ENCODE measurements around the gene GTF2A1L.
"Not testable (repeated sequence)": the region's sequence is repeated elsewhere in the genome, so short reads cannot be mapped to it uniquely, and the experiment has no call there.

Gene GTF2A1L, protein sequence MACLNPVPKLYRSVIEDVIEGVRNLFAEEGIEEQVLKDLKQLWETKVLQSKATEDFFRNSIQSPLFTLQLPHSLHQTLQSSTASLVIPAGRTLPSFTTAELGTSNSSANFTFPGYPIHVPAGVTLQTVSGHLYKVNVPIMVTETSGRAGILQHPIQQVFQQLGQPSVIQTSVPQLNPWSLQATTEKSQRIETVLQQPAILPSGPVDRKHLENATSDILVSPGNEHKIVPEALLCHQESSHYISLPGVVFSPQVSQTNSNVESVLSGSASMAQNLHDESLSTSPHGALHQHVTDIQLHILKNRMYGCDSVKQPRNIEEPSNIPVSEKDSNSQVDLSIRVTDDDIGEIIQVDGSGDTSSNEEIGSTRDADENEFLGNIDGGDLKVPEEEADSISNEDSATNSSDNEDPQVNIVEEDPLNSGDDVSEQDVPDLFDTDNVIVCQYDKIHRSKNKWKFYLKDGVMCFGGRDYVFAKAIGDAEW

DNA sequence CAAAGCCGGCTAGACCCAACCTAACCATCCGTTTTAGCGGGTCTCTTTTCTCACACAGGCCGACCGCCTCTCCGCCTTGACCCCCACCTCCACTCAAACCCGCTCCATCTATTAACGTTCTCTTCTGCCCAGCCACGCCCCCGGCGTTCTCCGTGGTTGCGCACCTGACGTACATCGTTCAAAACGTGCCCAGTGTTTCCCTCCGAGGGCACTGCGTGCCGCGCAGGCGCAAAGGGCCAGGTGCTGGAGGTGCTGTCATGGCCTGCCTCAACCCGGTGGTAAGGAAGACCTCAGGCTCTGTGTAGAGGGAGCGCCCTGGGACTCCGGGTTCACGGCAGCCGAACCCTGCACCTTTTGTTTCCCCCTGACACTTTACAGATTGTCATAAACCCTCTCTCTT is at the start of gene GTF2A1L:
GTF2A1L (plus strand) TSS at position 239 of the 400 bp plus-strand sequence; CDS start at position 258, 19 bp downstream.
- no peak for DNase-seq

GRCh38 chr2:48568547-48568946 is 49.1 kb upstream of the GTF2A1L start:
- peak; percentile 37 for DNase-seq

DNA sequence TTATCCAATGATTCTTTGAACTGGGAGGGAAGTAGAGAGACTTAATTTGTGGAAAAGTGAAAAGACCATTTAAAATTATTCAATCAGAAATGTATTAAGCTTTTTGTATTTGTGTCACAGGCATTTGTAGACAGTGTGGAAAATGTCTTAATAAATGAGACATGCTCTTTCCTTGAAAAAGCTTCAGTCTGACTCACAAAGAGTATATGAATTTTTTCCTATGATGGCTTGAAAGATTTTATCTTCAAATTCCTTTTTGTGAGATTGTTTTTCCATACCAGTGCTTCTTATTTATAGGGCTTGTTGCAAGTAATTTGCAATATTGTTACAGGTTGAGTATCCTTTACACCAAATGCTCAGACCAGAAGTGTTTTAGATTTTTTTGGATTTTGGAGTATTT is 48.2 kb upstream of the GTF2A1L start:
- no peak for DNase-seq

DNA sequence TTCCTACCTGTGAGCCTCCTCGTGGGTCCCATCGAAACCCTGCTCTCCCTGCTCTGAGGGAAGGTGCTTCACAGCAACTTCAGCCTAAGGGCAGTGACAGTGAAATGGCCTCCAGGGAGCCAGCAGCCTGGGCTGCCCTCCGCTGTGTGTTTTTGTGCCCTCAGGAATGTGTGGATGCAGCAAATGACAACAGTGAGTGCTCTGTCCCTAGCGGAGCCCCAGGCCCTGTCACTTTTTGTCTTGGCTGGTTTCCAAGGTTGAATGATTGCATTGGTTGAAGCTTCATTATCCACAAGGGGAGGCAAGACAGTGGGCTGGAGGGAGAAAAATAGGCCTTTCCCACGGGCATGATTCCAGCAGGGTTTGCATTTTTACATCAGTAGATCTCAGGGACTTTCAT is 44.8 kb upstream of the GTF2A1L start:
- no peak for DNase-seq

DNA sequence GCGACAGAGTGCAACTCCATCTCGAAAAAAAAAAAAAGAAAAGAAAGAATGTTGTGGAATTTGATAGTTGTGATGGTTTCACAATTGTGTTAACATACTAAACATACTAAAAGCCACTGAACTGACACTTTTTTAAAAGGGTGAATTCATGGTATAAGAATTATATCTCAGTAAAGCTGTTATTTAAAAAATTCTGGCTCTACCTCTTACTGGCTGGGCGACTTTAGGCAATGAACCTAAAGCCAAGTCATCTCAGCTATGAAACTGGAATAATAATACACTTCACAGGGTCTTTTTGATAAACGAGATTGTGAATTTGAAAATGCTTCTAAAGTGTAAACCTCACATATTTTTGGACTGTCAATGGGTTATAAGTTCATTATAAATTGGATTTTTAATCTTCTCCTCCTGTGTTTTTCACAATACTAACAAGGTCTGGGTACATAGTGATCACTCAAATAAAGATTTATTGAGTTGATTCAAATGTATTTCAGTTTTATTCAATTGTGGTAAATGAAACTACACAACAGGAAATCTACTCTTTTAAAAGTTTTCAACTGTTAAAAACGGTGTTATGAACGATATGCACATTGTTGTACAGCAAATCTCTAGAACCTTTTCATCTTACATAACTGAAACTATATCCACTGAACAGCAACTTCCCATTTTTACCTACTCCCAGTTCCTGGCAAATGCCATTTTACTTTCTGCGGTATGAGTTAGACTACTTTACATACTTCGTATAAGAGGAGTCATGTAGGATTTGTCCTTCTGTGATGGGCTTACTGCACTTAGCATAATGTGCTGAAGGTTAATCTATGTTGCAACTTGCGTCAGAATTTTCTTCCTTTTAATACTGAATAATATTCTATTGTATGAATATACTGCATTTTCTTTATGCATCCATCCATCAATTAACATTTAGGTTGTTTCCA is 43.0 kb upstream of the GTF2A1L start:
- no peak for DNase-seq

GRCh38 chr2:48578313-48578712 is 39.3 kb upstream of the GTF2A1L start:
- no peak for DNase-seq

DNA sequence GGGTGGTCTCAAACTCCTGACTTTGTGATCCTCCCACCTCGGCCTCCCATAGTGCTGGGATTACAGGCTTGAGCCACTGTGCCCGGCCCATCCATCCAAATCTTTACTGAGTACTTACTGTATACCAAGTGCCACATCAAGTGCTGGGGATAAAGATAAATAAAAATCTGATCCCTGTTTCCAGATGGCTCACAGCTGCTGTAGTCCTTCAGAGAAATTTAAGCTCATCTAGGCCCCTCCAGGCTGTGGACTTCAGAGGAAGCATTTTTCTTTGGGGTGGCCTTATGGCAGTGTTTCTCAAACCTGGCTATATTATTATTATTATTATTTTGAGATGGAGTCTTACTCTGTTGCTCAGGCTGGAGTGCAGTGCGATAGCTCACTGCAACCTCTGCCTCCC is 33.7 kb upstream of the GTF2A1L start:
- DNase-seq: no peak

- no peak for DNase-seq
Observed at GRCh38 chr2:48584551-48584950, 33.1 kb upstream of the GTF2A1L start.

- DNase-seq: no peak
Observed at GRCh38 chr2:48586433-48586832, 31.2 kb upstream of the GTF2A1L start.

DNA sequence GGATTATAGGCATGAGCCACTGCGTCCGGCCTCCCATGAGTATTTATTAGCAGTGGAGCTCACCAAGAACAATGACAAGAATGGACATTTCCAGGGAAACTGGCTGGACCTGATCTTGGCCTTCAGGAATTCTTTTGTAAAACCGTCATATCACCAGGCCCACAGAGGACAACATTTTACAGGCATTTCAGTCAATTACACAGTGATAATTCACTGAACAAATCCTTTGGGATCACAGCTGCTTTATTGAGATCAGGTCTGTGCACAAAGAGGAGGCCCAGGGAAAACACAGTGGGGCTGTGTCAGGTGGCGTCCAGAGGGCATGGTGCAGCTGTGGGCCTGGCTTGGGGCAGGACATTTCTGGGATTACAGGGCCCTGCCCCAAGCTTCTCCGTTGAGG is 30.1 kb upstream of the GTF2A1L start:
- DNase-seq: no peak

- no peak for DNase-seq
Observed at GRCh38 chr2:48587961-48588360, 29.7 kb upstream of the GTF2A1L start.

DNA sequence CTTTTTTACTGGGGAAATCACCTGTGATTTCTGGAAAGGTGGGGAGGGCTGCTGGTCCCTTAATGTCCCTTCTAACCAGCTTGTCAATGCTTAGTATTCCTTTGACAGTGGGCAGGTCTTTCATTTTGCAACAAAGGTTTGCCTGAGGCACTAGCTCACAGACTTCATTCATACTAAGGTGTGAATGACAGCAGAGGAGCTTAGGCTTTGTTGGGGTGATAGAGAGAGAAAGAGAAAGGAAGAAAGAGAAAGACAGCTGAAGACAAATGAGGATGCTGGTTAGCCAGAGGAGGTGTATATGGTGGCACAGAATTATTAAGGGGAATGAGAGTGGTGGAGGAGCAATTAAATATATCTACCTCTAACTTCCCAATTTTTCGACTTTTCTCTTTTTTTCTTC is 28.9 kb upstream of the GTF2A1L start:
- no peak for DNase-seq

GRCh38 chr2:48589170-48589767 is 28.4 kb upstream of the GTF2A1L start:
- DNase-seq: no peak

DNA sequence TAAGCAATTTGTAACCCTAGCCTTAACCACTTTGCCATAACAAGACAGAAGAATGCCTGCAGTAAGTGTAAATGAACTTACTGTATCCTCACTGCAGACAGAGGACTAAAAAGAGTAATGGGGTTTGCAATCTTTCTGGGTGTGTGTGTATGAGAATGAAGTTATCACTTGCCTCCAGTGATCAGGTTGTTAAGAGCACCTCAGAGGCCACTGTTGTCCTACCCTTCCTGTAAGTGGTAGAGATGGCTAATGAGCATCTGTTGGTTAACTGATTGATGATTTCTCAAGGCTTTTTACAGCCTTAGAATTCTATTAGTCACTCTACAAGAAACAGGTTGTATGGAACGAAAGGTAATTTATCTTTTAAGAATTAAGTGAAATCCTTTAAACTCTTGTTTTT is 27.6 kb upstream of the GTF2A1L start:
- DNase-seq: no peak

DNA sequence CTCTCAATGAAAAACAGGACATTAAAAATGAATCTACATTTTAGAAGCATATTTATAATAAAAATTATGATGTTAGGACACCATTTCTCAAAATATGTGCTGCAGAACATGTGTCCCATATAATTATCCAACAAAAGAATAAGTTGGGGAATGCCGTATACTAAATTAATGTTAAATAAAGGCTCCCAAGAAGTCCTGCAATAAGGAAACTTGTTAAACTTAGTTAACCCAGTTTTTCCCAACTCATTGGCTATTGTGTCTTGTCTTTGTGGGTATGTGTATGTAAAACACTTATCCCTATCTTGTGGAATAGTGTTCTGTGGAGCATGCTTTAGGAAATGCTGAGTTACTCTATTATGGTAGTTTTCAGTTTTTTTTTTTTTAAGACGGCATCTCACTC is 25.6 kb upstream of the GTF2A1L start:
- DNase-seq: no peak

- not testable (repeated sequence) for DNase-seq
Observed at GRCh38 chr2:48596751-48597150, 20.9 kb upstream of the GTF2A1L start.

GRCh38 chr2:48597492-48597891 is 20.2 kb upstream of the GTF2A1L start:
- DNase-seq: no peak

DNA sequence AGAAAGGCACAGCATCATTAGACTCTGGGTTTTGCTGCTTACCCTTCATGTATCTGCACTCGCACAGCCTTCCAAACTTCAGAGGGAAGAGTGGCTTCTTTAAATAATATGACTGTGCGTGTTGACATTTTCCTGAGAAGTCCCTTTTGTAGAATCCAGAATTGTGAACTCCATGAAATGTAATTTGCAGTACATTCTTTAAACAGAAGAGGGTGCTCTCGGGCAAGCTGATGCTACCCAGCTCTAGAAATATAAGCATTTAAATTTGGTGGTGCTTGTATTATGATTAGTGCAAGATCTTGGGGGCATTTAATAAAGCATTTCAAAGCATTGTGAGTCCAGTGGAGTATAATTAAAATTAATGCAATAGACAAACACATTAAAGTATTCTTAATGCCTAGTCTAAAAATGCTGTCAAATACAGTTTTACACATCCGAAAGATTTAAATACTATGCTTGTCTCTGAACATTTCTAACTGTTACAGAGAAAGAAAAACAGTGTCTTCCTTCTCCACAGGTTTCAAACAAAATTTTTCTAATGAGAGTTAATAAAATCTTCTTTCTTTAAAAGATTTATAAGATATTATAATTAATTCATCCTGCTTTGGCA is 17.3 kb upstream of the GTF2A1L start:
- DNase-seq: no peak

DNA sequence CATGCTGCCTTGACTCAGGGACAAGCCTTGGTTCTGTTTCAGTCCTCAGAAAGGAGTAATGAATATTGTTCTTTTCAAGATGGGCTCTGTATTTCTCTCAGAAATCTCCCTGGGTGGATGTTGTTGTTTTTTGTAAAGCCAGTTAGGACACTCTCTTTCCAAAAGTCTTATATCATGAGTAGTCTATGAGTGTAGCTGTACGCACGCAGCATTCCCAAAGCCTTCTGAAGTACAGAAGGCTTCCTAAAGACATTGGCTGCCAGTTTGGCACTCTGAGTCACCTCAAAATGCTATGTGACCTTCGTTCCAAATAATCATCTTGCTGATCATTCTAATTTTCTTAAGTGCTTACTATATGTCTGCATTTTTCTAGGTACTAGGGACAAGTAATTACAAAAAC is 16.7 kb upstream of the GTF2A1L start:
- no peak for DNase-seq

- no peak for DNase-seq
Observed at GRCh38 chr2:48601349-48601748, 16.3 kb upstream of the GTF2A1L start.

- DNase-seq: peak; percentile 86
Observed at GRCh38 chr2:48605482-48606175, 12.0 kb upstream of the GTF2A1L start.

DNA sequence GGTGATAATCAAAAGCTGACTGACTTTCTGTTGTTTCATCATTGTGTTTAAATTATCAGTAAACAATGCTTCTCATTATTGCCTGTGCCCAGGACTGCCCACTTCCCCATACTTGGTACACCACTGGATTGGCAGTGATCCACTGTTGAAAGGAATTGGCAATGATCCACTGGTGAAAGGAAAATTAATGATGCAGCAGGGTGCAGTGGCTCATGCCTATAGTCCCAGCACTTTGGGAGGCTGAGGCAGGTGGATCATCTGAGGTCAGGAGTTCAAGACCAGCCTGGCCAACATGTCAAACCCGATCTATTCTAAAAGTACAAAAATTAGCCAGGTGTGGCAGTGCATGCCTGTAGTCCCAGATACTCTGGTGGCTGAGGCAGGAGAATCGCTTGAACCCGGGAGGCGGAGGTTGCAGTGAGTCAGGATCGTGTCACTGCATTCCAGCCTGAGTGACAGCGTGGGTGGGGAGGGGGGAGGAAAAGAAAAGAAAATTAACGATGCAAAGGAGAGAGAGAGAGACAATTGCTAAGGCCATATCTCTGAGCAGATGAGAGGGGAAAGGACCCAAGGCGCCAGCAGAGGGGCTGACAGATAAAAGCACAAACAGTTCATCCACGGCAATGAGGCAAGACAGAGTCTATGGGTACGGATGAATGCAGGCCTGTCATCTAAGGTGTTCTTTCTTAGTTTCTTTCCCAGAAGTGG is 10.2 kb upstream of the GTF2A1L start:
- peak; percentile 21 for DNase-seq

Data from GF-D8 (cell line).